H1 (cell line): ENCODE results near the gene FADD.

Experiments
- EGR1 ChIP-seq: IDR thresholded peaks from 2 replicates; pipeline ENCODE4 v1.6.1; 2011; ENCODE audit warnings: low read depth, low read length, borderline replicate concordance
- EP300 ChIP-seq, 2 experiments: IDR thresholded peaks; 1 replicate in 1 of 2; 2 replicates in 1 of 2; pipeline ENCODE4 v1.6.1; 2011 to 2012; ENCODE audit warnings: low read depth in 2 of 2, low read length in 2 of 2, mild to moderate bottlenecking in 2 of 2, borderline replicate concordance in 1 of 2, inconsistent platforms in 1 of 2, moderate library complexity in 1 of 2
- JUND ChIP-seq: IDR thresholded peaks from 2 replicates; pipeline ENCODE4 v1.6.1; 2011; ENCODE audit warnings: mild to moderate bottlenecking, improper control_type of control experiment, low read length
- KDM1A ChIP-seq: fragments of 200-600, 300-600 bp; sonication (generic); IDR thresholded peaks from 2 replicates; pipeline ENCODE4 v1.7.1; 2016; ENCODE audit warnings: mild to moderate bottlenecking, low read length, borderline replicate concordance
- POLR2A ChIP-seq, 2 experiments: IDR thresholded peaks; 1 replicate in 1 of 2; 2 replicates in 1 of 2; pipeline ENCODE4 v1.6.1; 2011; ENCODE audit warnings: low read depth in 2 of 2, low read length in 2 of 2, mild to moderate bottlenecking in 2 of 2; ENCODE audit errors: control extremely low read depth in 1 of 2
- POLR2AphosphoS5 ChIP-seq: IDR thresholded peaks from 2 replicates; pipeline ENCODE4 v1.6.1; 2011; ENCODE audit warnings: low read depth, low read length
- RAD21 ChIP-seq, 2 experiments: IDR thresholded peaks in 1 of 2; conservative IDR thresholded peaks in 1 of 2; 2 replicates each; pipeline ENCODE4 v1.6.1; 2011; ENCODE audit warnings: low read depth in 2 of 2, low read length in 2 of 2, improper control_type of control experiment in 1 of 2, inconsistent platforms in 1 of 2, mild to moderate bottlenecking in 1 of 2, moderate library complexity in 1 of 2
- RFX5 ChIP-seq: IDR thresholded peaks from 2 replicates; pipeline ENCODE4 v1.6.1; 2011; ENCODE audit warnings: low read depth, low read length, improper control_type of control experiment, borderline replicate concordance
- YY1 ChIP-seq: IDR thresholded peaks from 2 replicates; pipeline ENCODE4 v1.6.1; 2011; ENCODE audit warnings: low read depth, mild to moderate bottlenecking, low read length
- TF ChIP-seq, protein P1 (sequence below), 3 experiments: IDR thresholded peaks; 1 replicate in 2 of 3; 2 replicates in 1 of 3; pipeline versions ENCODE4 v1.5.1 to v1.6.1; 2011; ENCODE audit warnings: low read length in 3 of 3, mild to moderate bottlenecking in 3 of 3, inconsistent platforms in 2 of 3, low read depth in 1 of 3, moderate library complexity in 1 of 3; ENCODE audit not compliant: insufficient read depth in 1 of 3; ENCODE audit errors: control extremely low read depth in 1 of 3
- TF ChIP-seq, protein P2 (sequence below): IDR thresholded peaks from 2 replicates; pipeline ENCODE4 v1.6.1; 2011; ENCODE audit warnings: low read length, improper control_type of control experiment

GRCh38 chr11:70183032-70183431, 20.1 kb upstream of the FADD start:
- TF ChIP-seq, protein P1, sequence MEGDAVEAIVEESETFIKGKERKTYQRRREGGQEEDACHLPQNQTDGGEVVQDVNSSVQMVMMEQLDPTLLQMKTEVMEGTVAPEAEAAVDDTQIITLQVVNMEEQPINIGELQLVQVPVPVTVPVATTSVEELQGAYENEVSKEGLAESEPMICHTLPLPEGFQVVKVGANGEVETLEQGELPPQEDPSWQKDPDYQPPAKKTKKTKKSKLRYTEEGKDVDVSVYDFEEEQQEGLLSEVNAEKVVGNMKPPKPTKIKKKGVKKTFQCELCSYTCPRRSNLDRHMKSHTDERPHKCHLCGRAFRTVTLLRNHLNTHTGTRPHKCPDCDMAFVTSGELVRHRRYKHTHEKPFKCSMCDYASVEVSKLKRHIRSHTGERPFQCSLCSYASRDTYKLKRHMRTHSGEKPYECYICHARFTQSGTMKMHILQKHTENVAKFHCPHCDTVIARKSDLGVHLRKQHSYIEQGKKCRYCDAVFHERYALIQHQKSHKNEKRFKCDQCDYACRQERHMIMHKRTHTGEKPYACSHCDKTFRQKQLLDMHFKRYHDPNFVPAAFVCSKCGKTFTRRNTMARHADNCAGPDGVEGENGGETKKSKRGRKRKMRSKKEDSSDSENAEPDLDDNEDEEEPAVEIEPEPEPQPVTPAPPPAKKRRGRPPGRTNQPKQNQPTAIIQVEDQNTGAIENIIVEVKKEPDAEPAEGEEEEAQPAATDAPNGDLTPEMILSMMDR (IDR thresholded peaks at IDR 0.05; ENCODE audit: control extremely low read depth in 1 of 3, insufficient read depth in 1 of 3, low read depth in 1 of 3, low read length in 3 of 3): no peak
- no peak for TF ChIP-seq EGR1
- no peak for TF ChIP-seq RAD21 (IDR thresholded peaks at IDR 0.05 in 1 of 2, conservative IDR thresholded peaks at IDR 0.05 in 1 of 2; ENCODE audit: low read depth in 2 of 2, low read length in 2 of 2)
- TF ChIP-seq YY1: no peak
- no peak for TF ChIP-seq EP300 (IDR thresholded peaks at IDR 0.05; ENCODE audit: borderline replicate concordance in 1 of 2, low read depth in 2 of 2, low read length in 2 of 2)
- TF ChIP-seq, protein P2, sequence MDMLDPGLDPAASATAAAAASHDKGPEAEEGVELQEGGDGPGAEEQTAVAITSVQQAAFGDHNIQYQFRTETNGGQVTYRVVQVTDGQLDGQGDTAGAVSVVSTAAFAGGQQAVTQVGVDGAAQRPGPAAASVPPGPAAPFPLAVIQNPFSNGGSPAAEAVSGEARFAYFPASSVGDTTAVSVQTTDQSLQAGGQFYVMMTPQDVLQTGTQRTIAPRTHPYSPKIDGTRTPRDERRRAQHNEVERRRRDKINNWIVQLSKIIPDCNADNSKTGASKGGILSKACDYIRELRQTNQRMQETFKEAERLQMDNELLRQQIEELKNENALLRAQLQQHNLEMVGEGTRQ: no peak
- TF ChIP-seq JUND: no peak
- no peak for TF ChIP-seq POLR2AphosphoS5
- TF ChIP-seq POLR2A (IDR thresholded peaks at IDR 0.05; ENCODE audit: control extremely low read depth in 1 of 2, low read depth in 2 of 2, low read length in 2 of 2): no peak
- no peak for TF ChIP-seq RFX5
- TF ChIP-seq KDM1A: peak; percentile 17; the same call in 1 of the 2 replicates
